WERI-Rb-1 (cell line): ENCODE results near the gene IFT88.

Source experiments
- DNase-seq: peaks from one replicate; pipeline ENCODE4 v3.0.0-alpha.2; 2020
- H3K27ac ChIP-seq: fragments of 250-450 bp; sonication (Bioruptor Pico); 2 replicates; pipeline ENCODE4 v1.5.1; 2020; ENCODE audit warnings: mild to moderate bottlenecking, moderate library complexity
- H3K27me3 ChIP-seq: fragments of 250-450 bp; sonication (Bioruptor Pico); 2 replicates; pipeline ENCODE4 v1.5.1; 2021; ENCODE audit warnings: mild to moderate bottlenecking, low read depth, moderate library complexity; ENCODE audit not compliant: insufficient read depth, severe bottlenecking
- H3K36me3 ChIP-seq: fragments of 250-450 bp; sonication (Bioruptor Pico); 2 replicates; pipeline ENCODE4 v1.5.1; 2020; ENCODE audit warnings: mild to moderate bottlenecking, moderate library complexity
- H3K4me3 ChIP-seq: 2 replicates; pipeline ENCODE4 v1.5.1; 2011; ENCODE audit warnings: low read depth, mild to moderate bottlenecking, control low read depth, low read length
- H3K9me3 ChIP-seq: fragments of 250-450 bp; sonication (Bioruptor Pico); 2 replicates; pipeline ENCODE4 v1.5.1; 2021; ENCODE audit warnings: mild to moderate bottlenecking, moderate library complexity; ENCODE audit not compliant: severe bottlenecking
- TF ChIP-seq, protein P1 (sequence below): IDR thresholded peaks from 2 replicates; pipeline ENCODE4 v1.5.1; 2011; ENCODE audit warnings: low read depth, mild to moderate bottlenecking, control low read depth, inconsistent platforms, low read length

IFT88 gene

DNA sequence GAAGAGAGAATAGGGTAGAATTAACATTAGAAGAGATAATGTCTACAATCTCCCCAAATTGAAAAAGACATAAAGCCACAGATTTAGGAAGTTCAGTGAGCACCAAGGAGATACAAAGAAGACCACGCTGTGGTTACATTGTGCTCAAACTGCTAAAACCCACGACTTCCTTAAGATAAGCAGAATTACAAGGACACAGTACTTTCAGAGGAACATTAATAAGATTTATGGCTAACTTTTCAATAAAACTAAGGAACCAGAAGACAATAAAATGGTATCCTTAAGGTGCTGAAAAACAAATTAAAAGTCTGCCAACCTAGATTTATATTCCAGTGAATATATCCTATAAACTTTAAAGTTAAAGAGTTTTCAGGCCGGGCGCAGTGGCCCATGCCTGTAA lies 129.1 kb downstream of the IFT88 start:
- no peak overlapping the region for H3K4me3 ChIP-seq
- DNase-seq: no peak
- H3K27me3 ChIP-seq: no peaks in the 10 kb centered on the region

DNA sequence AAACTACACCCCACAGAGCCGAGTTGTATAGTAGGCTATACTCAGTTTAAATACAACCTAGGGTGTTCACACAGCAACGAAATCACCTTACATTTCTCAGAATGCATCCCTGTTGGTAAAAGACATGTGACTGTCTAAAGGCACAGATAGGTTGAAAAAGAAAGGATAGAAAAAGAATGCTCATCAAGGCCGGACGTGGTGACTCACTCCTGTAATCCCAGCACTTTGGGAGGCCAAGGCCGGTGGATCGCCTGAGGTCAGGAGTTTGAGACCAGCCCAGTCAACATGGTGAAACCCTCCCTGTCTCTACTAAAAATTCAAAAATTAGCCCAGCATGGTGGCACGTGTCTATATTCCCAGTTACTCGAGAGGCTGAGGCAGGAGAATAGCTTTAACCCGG lies 132.8 kb downstream of the IFT88 start:
- no peak for DNase-seq
- no peak overlapping the region for H3K4me3 ChIP-seq
- no peaks in the 10 kb centered on the region for H3K9me3 ChIP-seq
- TF ChIP-seq, protein P1, sequence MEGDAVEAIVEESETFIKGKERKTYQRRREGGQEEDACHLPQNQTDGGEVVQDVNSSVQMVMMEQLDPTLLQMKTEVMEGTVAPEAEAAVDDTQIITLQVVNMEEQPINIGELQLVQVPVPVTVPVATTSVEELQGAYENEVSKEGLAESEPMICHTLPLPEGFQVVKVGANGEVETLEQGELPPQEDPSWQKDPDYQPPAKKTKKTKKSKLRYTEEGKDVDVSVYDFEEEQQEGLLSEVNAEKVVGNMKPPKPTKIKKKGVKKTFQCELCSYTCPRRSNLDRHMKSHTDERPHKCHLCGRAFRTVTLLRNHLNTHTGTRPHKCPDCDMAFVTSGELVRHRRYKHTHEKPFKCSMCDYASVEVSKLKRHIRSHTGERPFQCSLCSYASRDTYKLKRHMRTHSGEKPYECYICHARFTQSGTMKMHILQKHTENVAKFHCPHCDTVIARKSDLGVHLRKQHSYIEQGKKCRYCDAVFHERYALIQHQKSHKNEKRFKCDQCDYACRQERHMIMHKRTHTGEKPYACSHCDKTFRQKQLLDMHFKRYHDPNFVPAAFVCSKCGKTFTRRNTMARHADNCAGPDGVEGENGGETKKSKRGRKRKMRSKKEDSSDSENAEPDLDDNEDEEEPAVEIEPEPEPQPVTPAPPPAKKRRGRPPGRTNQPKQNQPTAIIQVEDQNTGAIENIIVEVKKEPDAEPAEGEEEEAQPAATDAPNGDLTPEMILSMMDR: no peak
- no peaks in the 10 kb centered on the region for H3K27me3 ChIP-seq
- H3K36me3 ChIP-seq: no peaks in the 10 kb centered on the region
- no peak overlapping the region for H3K27ac ChIP-seq

More for the DNA sequence above, 129.1 kb downstream of the IFT88 start:
- no peak overlapping the region for H3K27ac ChIP-seq
- H3K9me3 ChIP-seq: no peaks in the 10 kb centered on the region
- no peaks in the 10 kb centered on the region for H3K36me3 ChIP-seq
- TF ChIP-seq, protein P1: no peak

DNA sequence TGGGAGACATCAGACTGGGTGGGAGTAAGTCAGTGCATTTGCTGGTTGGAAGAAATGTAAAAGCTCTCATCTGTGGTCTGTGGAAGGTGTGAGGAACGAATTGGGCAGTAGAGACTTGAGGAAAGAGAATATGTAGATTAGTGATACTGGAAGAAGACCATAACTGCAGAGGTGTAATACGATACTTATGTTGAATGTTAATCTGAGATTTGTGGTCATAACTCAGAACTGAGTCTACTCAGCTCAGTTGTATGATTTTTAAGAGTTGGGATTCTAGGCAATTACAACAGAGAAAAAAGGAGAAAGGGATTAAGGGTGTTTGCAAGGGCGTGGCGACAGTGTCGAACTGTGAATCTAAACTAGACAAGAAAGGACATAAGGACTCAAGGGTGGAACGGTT lies 133.3 kb downstream of the IFT88 start:
- H3K4me3 ChIP-seq: no peak overlapping the region
- no peaks in the 10 kb centered on the region for H3K36me3 ChIP-seq
- H3K9me3 ChIP-seq: no peaks in the 10 kb centered on the region
- no peak overlapping the region for H3K27ac ChIP-seq
- H3K27me3 ChIP-seq: no peaks in the 10 kb centered on the region
- no peak for DNase-seq
- TF ChIP-seq, protein P1: no peak

DNA sequence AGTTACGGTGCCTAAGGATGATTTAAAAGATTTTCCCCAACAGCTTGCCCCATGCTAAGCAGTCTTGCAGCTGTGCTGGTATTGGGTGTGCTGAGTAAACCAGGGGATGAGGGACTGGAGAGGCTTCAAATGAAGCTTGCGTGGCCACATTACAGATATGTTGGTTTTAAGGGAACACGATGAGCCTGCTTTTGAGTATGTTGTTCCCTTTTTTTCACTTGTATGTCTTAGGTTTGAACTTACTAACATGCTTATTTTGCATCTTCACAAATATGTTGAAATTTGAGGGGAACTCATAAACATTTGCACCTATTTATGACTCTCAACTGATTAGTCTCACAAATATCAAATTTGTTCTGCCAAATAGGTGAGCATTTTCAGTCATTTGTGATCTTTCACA lies 134.5 kb downstream of the IFT88 start:
- Histone ChIP-seq H3K27ac (no peak overlapping the region), H3K36me3 (no peaks in the 10 kb centered on the region), H3K27me3 (no peaks in the 10 kb centered on the region), H3K9me3 (no peaks in the 10 kb centered on the region), H3K4me3 (no peak overlapping the region)
- no peak for DNase-seq
- TF ChIP-seq, protein P1: no peak

DNA sequence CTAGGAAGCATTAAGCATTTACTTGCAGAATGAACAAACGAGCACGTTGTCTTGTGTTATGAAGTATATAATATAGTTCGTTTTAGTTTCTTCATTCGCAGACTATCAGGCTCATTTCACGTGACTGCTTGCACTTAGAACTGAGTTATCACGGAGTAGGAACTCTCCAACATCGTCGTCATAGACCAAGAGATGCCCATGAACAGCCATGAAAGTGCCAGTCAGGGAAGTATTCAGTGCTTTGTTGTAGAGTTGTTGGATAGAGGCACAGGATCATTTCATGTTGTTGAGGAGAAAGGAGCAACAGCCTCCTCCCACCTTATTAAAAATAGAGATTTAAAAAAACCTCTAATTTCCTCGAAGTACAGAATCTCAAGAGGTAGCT lies 135.6 kb downstream of the IFT88 start:
- peak overlapping the region; percentile 91 for H3K4me3 ChIP-seq
- no peaks in the 10 kb centered on the region for H3K27me3 ChIP-seq
- no peak for DNase-seq
- no peaks in the 10 kb centered on the region for H3K9me3 ChIP-seq
- H3K36me3 ChIP-seq: no peaks in the 10 kb centered on the region
- H3K27ac ChIP-seq: no peak overlapping the region; the same call in 1 of the 2 replicates
- TF ChIP-seq, protein P1: no peak
